Spleen (tissue), 11 donors: ENCODE results near the gene TBCC. TPM values are rescaled to one million over a fixed set of nuclear protein-coding genes. Genes with fewer than 3 reads are reported as not detected.

ENCODE experiments used
- DNase-seq: peaks from one replicate; pipeline ENCODE4 v3.0.0-alpha.2; 2020
- H3K27ac ChIP-seq, 8 donors: fragments of 200-600 bp; sonication (generic) in 7 of 8; 1 replicate in 4 of 8; 2 replicates in 4 of 8; pipeline versions ENCODE4 v1.5.0 to v1.8.0; 2016 to 2021; ENCODE audit warnings: inconsistent platforms in 4 of 8, mild to moderate bottlenecking in 4 of 8, moderate library complexity in 1 of 8
- H3K27me3 ChIP-seq, 7 donors: fragments of 200-600 bp; sonication (generic) in 6 of 7; replicated peaks in 1 of 7; 1 replicate in 4 of 7; 2 replicates in 3 of 7; pipeline versions ENCODE4 v1.5.0 to v1.8.0; 2016 to 2021; ENCODE audit warnings: inconsistent platforms in 3 of 7, mild to moderate bottlenecking in 1 of 7
- H3K36me3 ChIP-seq, 6 donors: fragments of 200-600 bp; sonication (generic) in 5 of 6; 1 replicate in 4 of 6; 2 replicates in 2 of 6; pipeline versions ENCODE4 v1.5.0 to v1.8.0; 2016 to 2021; ENCODE audit warnings: inconsistent platforms in 2 of 6
- H3K4me1 ChIP-seq, 6 donors: fragments of 200-600 bp; sonication (generic) in 5 of 6; 1 replicate in 3 of 6; 2 replicates in 3 of 6; pipeline versions ENCODE4 v1.5.0 to v1.8.0; 2016 to 2021; ENCODE audit warnings: inconsistent platforms in 3 of 6
- H3K4me3 ChIP-seq, 8 donors: fragments of 200-600 bp; sonication (generic) in 7 of 8; 1 replicate in 4 of 8; 2 replicates in 4 of 8; pipeline versions ENCODE4 v1.5.0 to v1.8.0; 2016 to 2021; ENCODE audit warnings: inconsistent platforms in 4 of 8, mild to moderate bottlenecking in 4 of 8, moderate library complexity in 2 of 8
- H3K9me3 ChIP-seq, 8 donors: fragments of 200-600 bp; sonication (generic) in 7 of 8; 1 replicate in 4 of 8; 2 replicates in 4 of 8; pipeline versions ENCODE4 v1.5.0 to v1.8.0; 2016 to 2021; ENCODE audit warnings: inconsistent platforms in 4 of 8
- POLR2A ChIP-seq, 3 donors: fragments of 450-650 bp; IDR thresholded peaks; one replicate each; pipeline ENCODE4 v1.5.1; 2017; ENCODE audit warnings: antibody characterized with exemption in 3 of 3, mild to moderate bottlenecking in 1 of 3
- POLR2AphosphoS5 ChIP-seq, 3 donors: sonication (generic); formaldehyde crosslinking; IDR thresholded peaks; one replicate each; pipeline ENCODE4 v1.5.1; 2017; ENCODE audit warnings: antibody characterized with exemption in 3 of 3
- WGBS, 5 donors: extraction: QIAGEN DNeasy Blood & Tissue Kit in 3 of 5; methylation state at CpG; one replicate each; pipeline versions ENCODE4 v1.1.5 to v1.1.7; 2013 to 2018; 5-methylcytosine and 5-hydroxymethylcytosine counted together
- intact Hi-C: fragments of 100-400 bp; cut with DNase I; formaldehyde crosslinking; loops from one replicate; pipeline ENCODE4 v1.15.0; 2023; ENCODE audit warnings: low total_unique reads
- polyA plus RNA-seq, 3 donors: library from polyadenylated mRNA; stranded (reverse); fragments of 200-250 nt; gene quantifications; one replicate each; pipeline ENCODE4 v1.2.1, GENCODE V29; 2013
- total RNA-seq, 7 donors: library from RNA; depleted of rRNA in 3 of 7; stranded (reverse); fragments of >200 nt in 3 of 7; fragmentation: NEBNext Ultra II Directional in 4 of 7; extraction: Animal tissue kit (Norgen Biotek cat#: 25700) in 4 of 7; gene quantifications; one replicate each; pipeline versions ENCODE4 v1.1.0 to v1.2.1, GENCODE V29; 2016 to 2021
- TF ChIP-seq, protein P1 (sequence below), 11 experiments: fragments of 200-600 bp in 7 of 11; fragments of 450-650 bp in 4 of 11; sonication (generic) in 4 of 11; IDR thresholded peaks in 8 of 11; conservative IDR thresholded peaks in 3 of 11; 1 replicate in 7 of 11; 2 replicates in 4 of 11; pipeline versions ENCODE4 v1.4.0 to v1.8.0; 2016 to 2021; ENCODE audit warnings: antibody characterized with exemption in 11 of 11, inconsistent platforms in 4 of 11, mild to moderate bottlenecking in 1 of 11
- donor health status: healthy with polysubstance abuse.
- donor health status: DM: no; HTN: no; CAD: no; lungs with moderate emphysema.
- donor health status: DM: no; HTN: no; CAD: no.
- donor health status: Bipolar disorder and iron deficiency.
- donor health status: healthy.
- donor health status: DM: no; HTN: no; CAD: no.
- donor health status: DM: yes; HTN: yes; CAD: no.

Gene TBCC
- total and polyA plus RNA-seq, 10 donors, result 22.2 to 63.3 (median 44.4) TPM

GRCh38 chr6:42781796-42782688 lies 36.1 kb upstream of the TBCC start, which contains the start of gene BICRAL:
BICRAL (plus strand) TSS chr6:42782052; CDS start chr6:42822023, 39,971 bp downstream.
- H3K4me1 ChIP-seq, result peaks cover 37 to 75% (median 50%) of the 10 kb centered on the region in 6 donors
- H3K27me3 ChIP-seq, result no peaks in the 10 kb centered on the region
- H3K4me3 ChIP-seq, result peak within 1 kb of the TSS; percentile 46 to 71 (median 56)
- H3K27ac ChIP-seq, result peak within 1 kb of the TSS; percentile 97 to 100 (median 100)
- 0 to 1% (median 1%) methylated on average over 50 to 68 of the region's 70 CpGs for WGBS, 5 donors
- intact Hi-C loops, result no loop called here
- peak; percentile 89 for DNase-seq
- no peaks in the 10 kb centered on the region for H3K36me3 ChIP-seq
- no peaks in the 10 kb centered on the region for H3K9me3 ChIP-seq
- TF ChIP-seq POLR2AphosphoS5 (IDR thresholded peaks at IDR 0.05), result peak; percentile 36 to 66 (median 62)
- TF ChIP-seq, protein P1, sequence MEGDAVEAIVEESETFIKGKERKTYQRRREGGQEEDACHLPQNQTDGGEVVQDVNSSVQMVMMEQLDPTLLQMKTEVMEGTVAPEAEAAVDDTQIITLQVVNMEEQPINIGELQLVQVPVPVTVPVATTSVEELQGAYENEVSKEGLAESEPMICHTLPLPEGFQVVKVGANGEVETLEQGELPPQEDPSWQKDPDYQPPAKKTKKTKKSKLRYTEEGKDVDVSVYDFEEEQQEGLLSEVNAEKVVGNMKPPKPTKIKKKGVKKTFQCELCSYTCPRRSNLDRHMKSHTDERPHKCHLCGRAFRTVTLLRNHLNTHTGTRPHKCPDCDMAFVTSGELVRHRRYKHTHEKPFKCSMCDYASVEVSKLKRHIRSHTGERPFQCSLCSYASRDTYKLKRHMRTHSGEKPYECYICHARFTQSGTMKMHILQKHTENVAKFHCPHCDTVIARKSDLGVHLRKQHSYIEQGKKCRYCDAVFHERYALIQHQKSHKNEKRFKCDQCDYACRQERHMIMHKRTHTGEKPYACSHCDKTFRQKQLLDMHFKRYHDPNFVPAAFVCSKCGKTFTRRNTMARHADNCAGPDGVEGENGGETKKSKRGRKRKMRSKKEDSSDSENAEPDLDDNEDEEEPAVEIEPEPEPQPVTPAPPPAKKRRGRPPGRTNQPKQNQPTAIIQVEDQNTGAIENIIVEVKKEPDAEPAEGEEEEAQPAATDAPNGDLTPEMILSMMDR (IDR thresholded peaks at IDR 0.05 in 8 of 11, conservative IDR thresholded peaks at IDR 0.05 in 3 of 11), result no peak

- H3K4me1 ChIP-seq, result peaks cover 36 to 75% (median 50%) of the 10 kb centered on the region in 6 donors
Observed at GRCh38 chr6:42781546-42781795, 35.6 kb upstream of the TBCC start.

GRCh38 chr6:42779521-42779920 lies 33.6 kb upstream of the TBCC start:
- TF ChIP-seq POLR2AphosphoS5 (IDR thresholded peaks at IDR 0.05) (no peak), POLR2A (IDR thresholded peaks at IDR 0.05) (no peak)
- TF ChIP-seq, protein P1 (IDR thresholded peaks at IDR 0.05 in 8 of 11, conservative IDR thresholded peaks at IDR 0.05 in 3 of 11), result no peak

More at GRCh38 chr6:42781546-42781795, 35.6 kb upstream of the TBCC start:
- TF ChIP-seq POLR2A (IDR thresholded peaks at IDR 0.05) (no peak), POLR2AphosphoS5 (IDR thresholded peaks at IDR 0.05) (no peak)
- TF ChIP-seq, protein P1 (IDR thresholded peaks at IDR 0.05 in 8 of 11, conservative IDR thresholded peaks at IDR 0.05 in 3 of 11), result no peak
- DNase-seq, result no peak
- no peaks in the 10 kb centered on the region for H3K27me3 ChIP-seq
- WGBS, 5 donors, result 0 to 2% (median 1%) methylated on average over 4 of the region's 4 CpGs
- no peaks in the 10 kb centered on the region for H3K36me3 ChIP-seq
- peak overlapping the region in 7 of 8 donors; percentile 46 to 71 (median 57) for H3K4me3 ChIP-seq
- intact Hi-C loops, result no loop called here
- H3K27ac ChIP-seq, result peak overlapping the region; percentile 97 to 100 (median 100)
- H3K9me3 ChIP-seq, result no peaks in the 10 kb centered on the region

GRCh38 chr6:42778122-42778521 lies 32.2 kb upstream of the TBCC start:
- Histone ChIP-seq H3K4me1 (peaks cover 35 to 85% (median 62%) of the 10 kb centered on the region in 6 donors), H3K9me3 (no peaks in the 10 kb centered on the region), H3K36me3 (no peaks in the 10 kb centered on the region), H3K27me3 (no peaks in the 10 kb centered on the region), H3K4me3 (no peak overlapping the region), H3K27ac (peak overlapping the region in 6 of 8 donors; percentile 4 to 96 (median 90))
- intact Hi-C loops, result no loop called here
- 84 to 89% (median 87%) methylated on average over 2 of the region's 2 CpGs for WGBS, 5 donors
- no peak for DNase-seq
- TF ChIP-seq POLR2AphosphoS5 (IDR thresholded peaks at IDR 0.05), result no peak
- TF ChIP-seq, protein P1 (IDR thresholded peaks at IDR 0.05 in 8 of 11, conservative IDR thresholded peaks at IDR 0.05 in 3 of 11), result no peak
- no peak for TF ChIP-seq POLR2A (IDR thresholded peaks at IDR 0.05)

More at GRCh38 chr6:42779521-42779920, 33.6 kb upstream of the TBCC start:
- intact Hi-C loops, result no loop called here
- H3K27me3 ChIP-seq, result no peaks in the 10 kb centered on the region
- no peak for DNase-seq
- H3K4me3 ChIP-seq, result no peak overlapping the region
- WGBS, 5 donors, result 72 to 80% (median 78%) methylated on average over 6 of the region's 6 CpGs
- H3K27ac ChIP-seq, result peak overlapping the region in 6 of 8 donors; percentile 1 to 100 (median 42)
- H3K9me3 ChIP-seq, result no peaks in the 10 kb centered on the region
- peaks cover 26 to 75% (median 48%) of the 10 kb centered on the region in 6 donors for H3K4me1 ChIP-seq
- no peaks in the 10 kb centered on the region for H3K36me3 ChIP-seq
